Endothelial cell of umbilical vein (primary cell): ENCODE measurements around the gene DPYD. TPM values are rescaled to one million over a fixed set of nuclear protein-coding genes. Genes with fewer than 3 reads are reported as not detected.

Experiments used
- BruUV-seq: library from RNA; stranded (reverse); fragments of 400-500 nt; replicated peaks from 2 replicates; lab custom pipeline; 2021; lab: Mats Ljungman, UMichigan
- CTCF ChIA-PET: fragments of 300-600, 350-600 bp; sonication (Branson Sonifier 250); formaldehyde crosslinking; loops from one replicate; lab custom pipeline; 2021; ENCODE audit warnings: antibody characterized with exemption, inconsistent platforms; lab: Charles Lee
- POLR2A ChIA-PET: fragments of 300-600, 350-600 bp; sonication (Branson Sonifier 250); formaldehyde crosslinking; loops from one replicate; lab custom pipeline; 2021; ENCODE audit warnings: antibody characterized with exemption, inconsistent platforms; lab: Charles Lee
- DNase-seq: peaks from one replicate; pipeline ENCODE4 v3.0.0-alpha.2; 2011; ENCODE audit warnings: low read depth, low spot score
- FAIRE-seq: peaks from 2 replicates; lab custom pipeline; 2011; peaks lifted over from hg19 to GRCh38; lab: Jason Lieb, UNC
- H2AFZ ChIP-seq: 2 replicates; pipeline ENCODE4 v1.6.0; 2012; ENCODE audit warnings: low read depth, low read length, control low read depth, inconsistent platforms
- H3K27ac ChIP-seq: 2 replicates; pipeline ENCODE4 v1.5.1; 2011; ENCODE audit warnings: low read depth, mild to moderate bottlenecking, control low read depth, low read length, moderate library complexity; ENCODE audit not compliant: insufficient read depth
- H3K27me3 ChIP-seq, 2 experiments: 2 replicates each; pipeline versions ENCODE4 v1.6.0 to v1.6.1; 2011; ENCODE audit warnings: low read length in 2 of 2, mixed read lengths in 1 of 2; ENCODE audit not compliant: control insufficient read depth in 2 of 2, insufficient read depth in 2 of 2
- H3K36me3 ChIP-seq, 2 experiments: 2 replicates in 1 of 2; 3 replicates in 1 of 2; pipeline ENCODE4 v1.5.1; 2011; ENCODE audit warnings: low read length in 2 of 2, mild to moderate bottlenecking in 1 of 2, moderate library complexity in 1 of 2; ENCODE audit not compliant: control insufficient read depth in 2 of 2, insufficient read depth in 2 of 2; ENCODE audit errors: extremely low read depth in 1 of 2
- H3K4me1 ChIP-seq: 3 replicates; pipeline ENCODE4 v1.5.1; 2011; ENCODE audit warnings: mild to moderate bottlenecking, low read length; ENCODE audit not compliant: control insufficient read depth, insufficient read depth; ENCODE audit errors: extremely low read depth
- H3K4me2 ChIP-seq: 2 replicates; pipeline ENCODE4 v1.6.1; 2011; ENCODE audit warnings: low read length, control low read depth, mixed read lengths; ENCODE audit not compliant: insufficient read depth
- H3K4me3 ChIP-seq, 3 experiments: fragments of 200-600 bp in 1 of 3; sonication (generic), shearing (Covaris generic) in 1 of 3; replicated peaks in 1 of 3; 2 replicates each; pipeline ENCODE4 v1.5.1; 2011 to 2016; ENCODE audit warnings: control low read depth in 3 of 3, low read length in 3 of 3, mild to moderate bottlenecking in 2 of 3, inconsistent platforms in 1 of 3, low read depth in 1 of 3, moderate library complexity in 1 of 3; ENCODE audit not compliant: insufficient read depth in 1 of 3
- H3K79me2 ChIP-seq: 2 replicates; pipeline ENCODE4 v1.6.0; 2012; ENCODE audit warnings: low read length, inconsistent platforms; ENCODE audit not compliant: control insufficient read depth, insufficient read depth
- H3K9ac ChIP-seq: replicated peaks from 2 replicates; pipeline ENCODE3; 2011; ENCODE audit warnings: low read length, control low read depth; ENCODE audit not compliant: insufficient read depth; ENCODE audit errors: extremely low read depth
- H3K9me1 ChIP-seq: replicated peaks from 3 replicates; pipeline ENCODE4 v1.6.0; 2011; ENCODE audit warnings: mild to moderate bottlenecking, low read length; ENCODE audit not compliant: control insufficient read depth, insufficient read depth; ENCODE audit errors: extremely low read depth
- H3K9me3 ChIP-seq: replicated peaks from 2 replicates; pipeline ENCODE4 v1.5.1; 2012; ENCODE audit warnings: low read length, inconsistent platforms; ENCODE audit not compliant: control insufficient read depth, insufficient read depth
- H4K20me1 ChIP-seq: replicated peaks from 2 replicates; pipeline ENCODE3; 2011; ENCODE audit warnings: mild to moderate bottlenecking, low read length; ENCODE audit not compliant: control insufficient read depth, insufficient read depth; ENCODE audit errors: extremely low read depth
- EZH2 ChIP-seq: IDR thresholded peaks from 2 replicates; pipeline ENCODE4 v1.6.1; 2012; ENCODE audit warnings: borderline replicate concordance, low read depth, mild to moderate bottlenecking, moderate library complexity, low read length, inconsistent platforms; ENCODE audit not compliant: severe bottlenecking
- FOS ChIP-seq: IDR thresholded peaks from 2 replicates; pipeline ENCODE4 v1.6.1; 2011; ENCODE audit warnings: mild to moderate bottlenecking, low read length, moderate library complexity, borderline replicate concordance; ENCODE audit not compliant: insufficient read depth
- GATA2 ChIP-seq: IDR thresholded peaks from 2 replicates; pipeline ENCODE4 v1.7.0; 2011; ENCODE audit warnings: low read depth, mild to moderate bottlenecking, moderate library complexity, mixed read lengths, low read length; ENCODE audit not compliant: insufficient read length, insufficient read depth
- JUN ChIP-seq: IDR thresholded peaks from 2 replicates; pipeline ENCODE4 v1.6.1; 2011; ENCODE audit warnings: borderline replicate concordance, low read depth; ENCODE audit not compliant: insufficient read length, insufficient read depth
- MYC ChIP-seq: IDR thresholded peaks from one replicate; pipeline ENCODE4 v1.6.1; 2011; ENCODE audit warnings: mild to moderate bottlenecking, low read depth, low read length
- POLR2A ChIP-seq: IDR thresholded peaks from 2 replicates; pipeline ENCODE4 v1.6.1; 2012; ENCODE audit warnings: low read depth, mild to moderate bottlenecking, control low read depth, low read length
- POLR2AphosphoS5 ChIP-seq: IDR thresholded peaks from 2 replicates; pipeline ENCODE4 v1.6.1; 2012; ENCODE audit warnings: low read depth, mild to moderate bottlenecking, control low read depth, low read length, moderate library complexity; ENCODE audit not compliant: insufficient read depth
- dilution Hi-C: fragments of 300-500 bp; cut with MboI; formaldehyde crosslinking; loops from one replicate; pipeline ENCODE4 v1.15.0; 2019; ENCODE audit warnings: low sequenced_read_pairs; ENCODE audit not compliant: extremely low pct_ligation_motif_present
- intact Hi-C: fragments of 100-400 bp; cut with micrococcal nuclease; formaldehyde crosslinking; loops from one replicate; pipeline ENCODE4 v1.10.0; 2022
- polyA plus RNA-seq, 4 experiments: library from polyadenylated mRNA; depleted of rRNA in 3 of 4; stranded (reverse) in 3 of 4; unstranded in 1 of 4; fragments of >200 nt; gene quantifications; 2 replicates each; pipeline versions ENCODE4 v1.2.1 to v1.2.3, GENCODE V29; 2011 to 2012; ENCODE audit warnings: missing spikeins in 1 of 4
- total RNA-seq: library from RNA; stranded (reverse); gene quantifications from 2 replicates; pipeline ENCODE4 v1.2.3, GENCODE V29; 2021
- TF ChIP-seq, protein P1 (sequence below): IDR thresholded peaks from 2 replicates; pipeline ENCODE4 v1.6.1; 2011; ENCODE audit not compliant: insufficient read depth, insufficient read length
- TF ChIP-seq, protein P2 (sequence below), 2 donors: IDR thresholded peaks; 1 replicate in 1 of 2; 2 replicates in 1 of 2; pipeline ENCODE4 v1.5.1; 2011; ENCODE audit warnings: low read length in 2 of 2, mild to moderate bottlenecking in 2 of 2, moderate library complexity in 2 of 2, control low read depth in 1 of 2, inconsistent platforms in 1 of 2, low read depth in 1 of 2; ENCODE audit not compliant: insufficient read depth in 1 of 2; ENCODE audit errors: extremely low read depth in 1 of 2

DPYD gene
- total and polyA plus RNA-seq, 2 donors (not counting 3 experiments of a cell fraction or from before 2014, with no cell fraction given), result 4.6 to 15.1 TPM

DNA sequence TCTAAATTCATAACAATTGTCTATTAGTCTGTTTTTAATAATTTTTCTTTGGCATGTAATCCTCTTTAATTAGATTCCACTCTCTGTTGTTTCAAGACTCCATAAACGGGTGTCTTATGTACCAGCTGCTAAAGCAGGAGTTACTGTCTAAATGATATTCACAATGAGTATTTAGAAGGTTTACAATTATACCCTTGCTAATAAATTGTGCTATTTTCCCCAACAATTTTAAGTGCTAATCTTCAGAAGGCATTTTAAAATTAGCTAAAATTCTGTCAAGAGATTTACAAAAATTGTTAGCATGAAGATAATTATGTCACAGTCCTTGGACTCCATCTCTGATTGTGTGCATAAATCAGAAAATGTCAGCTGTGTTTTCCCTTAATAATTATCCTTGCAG lies 83.7 kb downstream of the DPYD start:
- CTCF ChIA-PET, result interaction anchor here (0.9 kb wide), 1 partner anchor 786 kb away, joined by 3 read pairs; no protein-coding TSS in a partner anchor
- no peak overlapping the region for H2AFZ ChIP-seq

More for the DNA sequence above, 83.7 kb downstream of the DPYD start:
- Histone ChIP-seq H3K36me3 (no peaks in the 10 kb centered on the region), H3K4me1 (no peaks in the 10 kb centered on the region), H3K9ac (no peak overlapping the region), H3K79me2 (no peaks in the 10 kb centered on the region), H3K4me2 (no peak overlapping the region), H4K20me1 (no peaks in the 10 kb centered on the region), H3K9me1 (no peaks in the 10 kb centered on the region), H3K4me3 (no peak overlapping the region), H3K27me3 (no peaks in the 10 kb centered on the region), H3K9me3 (no peaks in the 10 kb centered on the region), H3K27ac (no peak overlapping the region)
- no TSS peak for BruUV-seq
- POLR2A ChIA-PET, result no interaction called here
- intact Hi-C loops (no loop called here), dilution Hi-C loops (no loop called here)
- no peak for TF ChIP-seq MYC
- no peak for TF ChIP-seq FOS
- TF ChIP-seq EZH2, result no peak
- TF ChIP-seq GATA2, result no peak
- TF ChIP-seq POLR2A, result no peak
- TF ChIP-seq, protein P1, sequence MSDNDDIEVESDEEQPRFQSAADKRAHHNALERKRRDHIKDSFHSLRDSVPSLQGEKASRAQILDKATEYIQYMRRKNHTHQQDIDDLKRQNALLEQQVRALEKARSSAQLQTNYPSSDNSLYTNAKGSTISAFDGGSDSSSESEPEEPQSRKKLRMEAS, result no peak
- no peak for TF ChIP-seq POLR2AphosphoS5
- TF ChIP-seq, protein P2, sequence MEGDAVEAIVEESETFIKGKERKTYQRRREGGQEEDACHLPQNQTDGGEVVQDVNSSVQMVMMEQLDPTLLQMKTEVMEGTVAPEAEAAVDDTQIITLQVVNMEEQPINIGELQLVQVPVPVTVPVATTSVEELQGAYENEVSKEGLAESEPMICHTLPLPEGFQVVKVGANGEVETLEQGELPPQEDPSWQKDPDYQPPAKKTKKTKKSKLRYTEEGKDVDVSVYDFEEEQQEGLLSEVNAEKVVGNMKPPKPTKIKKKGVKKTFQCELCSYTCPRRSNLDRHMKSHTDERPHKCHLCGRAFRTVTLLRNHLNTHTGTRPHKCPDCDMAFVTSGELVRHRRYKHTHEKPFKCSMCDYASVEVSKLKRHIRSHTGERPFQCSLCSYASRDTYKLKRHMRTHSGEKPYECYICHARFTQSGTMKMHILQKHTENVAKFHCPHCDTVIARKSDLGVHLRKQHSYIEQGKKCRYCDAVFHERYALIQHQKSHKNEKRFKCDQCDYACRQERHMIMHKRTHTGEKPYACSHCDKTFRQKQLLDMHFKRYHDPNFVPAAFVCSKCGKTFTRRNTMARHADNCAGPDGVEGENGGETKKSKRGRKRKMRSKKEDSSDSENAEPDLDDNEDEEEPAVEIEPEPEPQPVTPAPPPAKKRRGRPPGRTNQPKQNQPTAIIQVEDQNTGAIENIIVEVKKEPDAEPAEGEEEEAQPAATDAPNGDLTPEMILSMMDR (IDR thresholded peaks at IDR 0.05; ENCODE audit: extremely low read depth in 1 of 2, insufficient read depth in 1 of 2, low read depth in 1 of 2, low read length in 2 of 2), result no peak
- TF ChIP-seq JUN, result no peak
- DNase-seq (no peak), FAIRE-seq (no peak)
